ENCODE data around the gene MYCBP. TPM values are rescaled to one million over a fixed set of nuclear protein-coding genes. Genes with fewer than 3 reads are reported as not detected.
A peak's percentile ranks its signal among the peaks of the same experiment; 100 is the strongest.

Gene MYCBP
- total and polyA plus RNA-seq, 7 donors = 13.0 to 55.7 (median 18.9) TPM

GRCh38 chr1:38819516-38819915 is 53.6 kb downstream of the MYCBP start:
- no peaks in the 10 kb centered on the region for H3K9me3 ChIP-seq
- H3K4me3 ChIP-seq = no peak overlapping the region
- H3K27me3 ChIP-seq = peaks cover 33 to 58% (median 41%) of the 10 kb centered on the region in 3 donors
- no peaks in the 10 kb centered on the region for H3K36me3 ChIP-seq
- 24 to 68% methylated on average over 2 of the region's 2 CpGs for WGBS, 2 donors
- no peak overlapping the region for H3K27ac ChIP-seq
- H3K4me1 ChIP-seq = peaks cover 0 to 14% (median 13%) of the 10 kb centered on the region in 4 donors
- intact Hi-C loops (cut with DNase I) = loop anchor here (10.0 kb wide), 1 partner anchor 215 kb away; no protein-coding TSS in a partner anchor
- no peak for DNase-seq
- TF ChIP-seq CTCF (IDR thresholded peaks at IDR 0.05) (no peak), POLR2A (IDR thresholded peaks at IDR 0.05) (no peak)

- no peaks in the 10 kb centered on the region for H3K9me3 ChIP-seq
- WGBS, 2 donors = 28 to 32% methylated on average over 10 of the region's 10 CpGs
- TF ChIP-seq POLR2AphosphoS5 (IDR thresholded peaks at IDR 0.05) (no peak), POLR2A (IDR thresholded peaks at IDR 0.05) (no peak), CTCF (IDR thresholded peaks at IDR 0.05) (no peak), EP300 (IDR thresholded peaks at IDR 0.05) (no peak)
- H3K36me3 ChIP-seq = no peaks in the 10 kb centered on the region
- peaks cover 0 to 14% (median 13%) of the 10 kb centered on the region in 4 donors for H3K4me1 ChIP-seq
- H3K27ac ChIP-seq = no peak overlapping the region
- intact Hi-C loops (cut with DNase I) = loop anchor here (10.0 kb wide), 1 partner anchor 214 kb away; no protein-coding TSS in a partner anchor
- H3K4me3 ChIP-seq = no peak overlapping the region
- H3K27me3 ChIP-seq = peaks cover 33 to 63% (median 41%) of the 10 kb centered on the region in 3 donors
- DNase-seq = no peak
These were observed 54.1 kb downstream of the MYCBP start for GRCh38 chr1:38819040-38819439.

GRCh38 chr1:38818175-38818976 is 54.8 kb downstream of the MYCBP start:
- TF ChIP-seq EP300 (IDR thresholded peaks at IDR 0.05) (no peak), CTCF (IDR thresholded peaks at IDR 0.05) (peak in 2 of 4 experiments; percentile 24 to 77), POLR2A (IDR thresholded peaks at IDR 0.05) (no peak), POLR2AphosphoS5 (IDR thresholded peaks at IDR 0.05) (no peak)
- no peak for DNase-seq
- H3K4me3 ChIP-seq = peak overlapping the region in 2 of 4 donors; percentile 27 to 39
- no peak overlapping the region for H3K27ac ChIP-seq
- H3K4me1 ChIP-seq = peaks cover 0 to 14% (median 13%) of the 10 kb centered on the region in 4 donors
- H3K27me3 ChIP-seq = peaks cover 33 to 69% (median 41%) of the 10 kb centered on the region in 3 donors
- H3K36me3 ChIP-seq = no peaks in the 10 kb centered on the region
- H3K9me3 ChIP-seq = no peaks in the 10 kb centered on the region
- WGBS, 2 donors = 2 to 3% methylated on average over 70 of the region's 70 CpGs
- intact Hi-C loops (cut with DNase I) = loop anchor here (10.0 kb wide), 1 partner anchor 214 kb away; no protein-coding TSS in a partner anchor

- Histone ChIP-seq H3K4me1 (peaks cover 0 to 14% (median 13%) of the 10 kb centered on the region in 4 donors), H3K4me3 (peak overlapping the region in 2 of 4 donors; percentile 27 to 39), H3K27me3 (peaks cover 33 to 76% (median 41%) of the 10 kb centered on the region in 3 donors), H3K27ac (no peak overlapping the region), H3K9me3 (no peaks in the 10 kb centered on the region), H3K36me3 (no peaks in the 10 kb centered on the region)
- intact Hi-C loops (cut with DNase I) = loop anchor here (10.0 kb wide), 1 partner anchor 213 kb away; no protein-coding TSS in a partner anchor
- WGBS, 2 donors = 37 to 48% methylated on average over 45 of the region's 45 CpGs
- no peak for DNase-seq
- TF ChIP-seq POLR2A (IDR thresholded peaks at IDR 0.05) (no peak), EP300 (IDR thresholded peaks at IDR 0.05) (no peak), POLR2AphosphoS5 (IDR thresholded peaks at IDR 0.05) (no peak), CTCF (IDR thresholded peaks at IDR 0.05) (no peak)
These were observed 55.6 kb downstream of the MYCBP start for GRCh38 chr1:38817267-38818174.

Data from sigmoid colon (tissue), 7 donors.